Lung (tissue), 12 donors: ENCODE results near the gene HMSD. TPM values are rescaled to one million over a fixed set of nuclear protein-coding genes. Genes with fewer than 3 reads are reported as not detected.

Experiments
- ATAC-seq: fragments of 200-7000 bp; cut with Tn5 transposase; one replicate; pipeline ENCODE4 v1.9.1; 2020; ENCODE audit warnings: moderate number of reproducible peaks; ENCODE audit not compliant: insufficient read depth, low FRiP score
- DNase-seq, 3 donors: peaks; one replicate each; pipeline ENCODE4 v3.0.0-alpha.2; 2013 to 2017
- H3K27ac ChIP-seq, 2 donors: one replicate each; pipeline ENCODE4 v1.5.1; 2013; ENCODE audit warnings: mild to moderate bottlenecking in 2 of 2, moderate library complexity in 2 of 2, control low read depth in 1 of 2, inconsistent platforms in 1 of 2, low read depth in 1 of 2, low read length in 1 of 2
- H3K27me3 ChIP-seq, 3 donors: one replicate each; pipeline ENCODE4 v1.5.1; 2013; ENCODE audit warnings: low read length in 2 of 3; ENCODE audit not compliant: control insufficient read depth in 3 of 3, insufficient read depth in 3 of 3
- H3K36me3 ChIP-seq, 4 donors: one replicate each; pipeline ENCODE4 v1.5.1; 2013; ENCODE audit warnings: low read length in 4 of 4, mild to moderate bottlenecking in 1 of 4, moderate library complexity in 1 of 4; ENCODE audit not compliant: control insufficient read depth in 4 of 4, insufficient read depth in 4 of 4
- H3K4me1 ChIP-seq, 5 donors: one replicate each; pipeline ENCODE4 v1.5.1; 2013; ENCODE audit warnings: low read length in 5 of 5, mild to moderate bottlenecking in 2 of 5, moderate library complexity in 1 of 5; ENCODE audit not compliant: control insufficient read depth in 5 of 5, insufficient read depth in 5 of 5
- H3K4me3 ChIP-seq: one replicate; pipeline ENCODE4 v1.5.1; 2013; ENCODE audit warnings: mild to moderate bottlenecking, control low read depth, moderate library complexity
- H3K9ac ChIP-seq, 2 donors: one replicate each; pipeline ENCODE4 v1.5.1; 2013; ENCODE audit warnings: low read length in 2 of 2, control low read depth in 1 of 2; ENCODE audit not compliant: insufficient read depth in 1 of 2
- H3K9me3 ChIP-seq, 4 donors: one replicate each; pipeline ENCODE4 v1.5.1; 2013; ENCODE audit warnings: low read length in 3 of 4, mild to moderate bottlenecking in 1 of 4, moderate library complexity in 1 of 4; ENCODE audit not compliant: control insufficient read depth in 4 of 4, insufficient read depth in 3 of 4
- WGBS, 2 donors: extraction: QIAGEN DNeasy Blood & Tissue Kit; methylation state at CpG; one replicate each; pipeline ENCODE4 v1.1.7; 2013; 5-methylcytosine and 5-hydroxymethylcytosine counted together
- polyA plus RNA-seq, 2 donors: library from polyadenylated mRNA; stranded (reverse); fragments of 200-250 nt; gene quantifications; one replicate each; pipeline ENCODE4 v1.2.1, GENCODE V29; 2013
- total RNA-seq, 2 donors: library from RNA; depleted of rRNA in 1 of 2; stranded (reverse); fragments of >200 nt in 1 of 2; gene quantifications; one replicate each; pipeline ENCODE4 v1.2.1, GENCODE V29; 2014 to 2021
- TF ChIP-seq, protein P1 (sequence below): IDR thresholded peaks from 2 replicates; pipeline ENCODE4 v1.5.1; 2012; ENCODE audit warnings: mild to moderate bottlenecking; ENCODE audit errors: control extremely low read depth, extremely low read depth
- donor health status: control.
- donor health status: control.
- donor health status: Bipolar disorder and iron deficiency.
- donor health status: healthy.
- donor health status: DM: yes; HTN: yes; CAD: no.

Gene HMSD
- total and polyA plus RNA-seq, 4 donors, result 0.17 to 2.3 (median 0.76) TPM

DNA sequence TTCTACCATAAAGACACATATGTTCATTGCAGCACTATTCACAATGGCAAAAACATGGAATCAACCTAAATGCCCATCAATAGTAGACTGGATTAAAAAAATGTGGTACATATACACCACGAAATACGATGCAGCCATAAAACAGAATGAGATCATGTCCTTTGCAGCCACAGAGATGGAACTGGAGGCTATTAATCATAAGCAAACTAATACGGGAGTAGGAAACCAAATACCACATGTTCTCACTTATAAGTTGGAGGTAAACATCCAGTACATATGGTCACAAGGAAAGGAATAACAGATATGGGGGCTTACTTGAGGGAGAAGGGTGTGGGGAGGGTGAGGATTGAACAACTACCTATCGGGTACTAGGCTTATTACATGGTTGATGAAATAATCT is 7.7 kb downstream of the HMSD start:
- no peak for DNase-seq
- Histone ChIP-seq H3K27ac (no peak overlapping the region), H3K9ac (no peak overlapping the region), H3K4me1 (peaks cover 0 to 5% (median 0%) of the 10 kb centered on the region in 5 donors), H3K4me3 (no peak overlapping the region), H3K36me3 (no peaks in the 10 kb centered on the region), H3K27me3 (no peaks in the 10 kb centered on the region), H3K9me3 (peaks cover 0 to 1% (median 0%) of the 10 kb centered on the region in 4 donors)
- TF ChIP-seq, protein P1, sequence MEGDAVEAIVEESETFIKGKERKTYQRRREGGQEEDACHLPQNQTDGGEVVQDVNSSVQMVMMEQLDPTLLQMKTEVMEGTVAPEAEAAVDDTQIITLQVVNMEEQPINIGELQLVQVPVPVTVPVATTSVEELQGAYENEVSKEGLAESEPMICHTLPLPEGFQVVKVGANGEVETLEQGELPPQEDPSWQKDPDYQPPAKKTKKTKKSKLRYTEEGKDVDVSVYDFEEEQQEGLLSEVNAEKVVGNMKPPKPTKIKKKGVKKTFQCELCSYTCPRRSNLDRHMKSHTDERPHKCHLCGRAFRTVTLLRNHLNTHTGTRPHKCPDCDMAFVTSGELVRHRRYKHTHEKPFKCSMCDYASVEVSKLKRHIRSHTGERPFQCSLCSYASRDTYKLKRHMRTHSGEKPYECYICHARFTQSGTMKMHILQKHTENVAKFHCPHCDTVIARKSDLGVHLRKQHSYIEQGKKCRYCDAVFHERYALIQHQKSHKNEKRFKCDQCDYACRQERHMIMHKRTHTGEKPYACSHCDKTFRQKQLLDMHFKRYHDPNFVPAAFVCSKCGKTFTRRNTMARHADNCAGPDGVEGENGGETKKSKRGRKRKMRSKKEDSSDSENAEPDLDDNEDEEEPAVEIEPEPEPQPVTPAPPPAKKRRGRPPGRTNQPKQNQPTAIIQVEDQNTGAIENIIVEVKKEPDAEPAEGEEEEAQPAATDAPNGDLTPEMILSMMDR, result no peak
- no peak for ATAC-seq
- WGBS, 2 donors, result 64 to 66% methylated on average over 4 of the region's 4 CpGs

DNA sequence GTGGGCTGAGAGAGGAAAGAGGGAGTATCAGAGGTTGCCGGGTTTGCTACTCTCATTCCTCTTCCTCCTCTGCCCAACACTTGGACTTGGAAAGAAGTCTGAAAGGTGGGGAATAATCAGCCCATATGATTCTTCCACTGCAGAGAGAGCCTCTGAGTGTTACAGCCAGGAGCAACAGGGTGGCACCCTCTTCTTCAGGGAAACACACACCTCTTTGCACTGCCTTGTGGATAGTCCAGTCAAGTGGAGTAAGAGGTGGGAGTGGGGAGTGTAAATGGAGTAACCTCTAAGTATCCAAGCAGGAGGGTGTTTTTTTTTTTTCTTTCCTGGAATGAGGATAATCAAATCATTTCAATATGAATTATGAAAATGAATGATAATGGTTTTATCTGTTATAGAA is 11.8 kb downstream of the HMSD start:
- Histone ChIP-seq H3K9me3 (no peaks in the 10 kb centered on the region), H3K36me3 (no peaks in the 10 kb centered on the region), H3K9ac (no peak overlapping the region), H3K27me3 (no peaks in the 10 kb centered on the region), H3K27ac (no peak overlapping the region), H3K4me1 (no peaks in the 10 kb centered on the region), H3K4me3 (no peak overlapping the region)
- ATAC-seq (no peak), DNase-seq (no peak)
- TF ChIP-seq, protein P1, result no peak
- WGBS, 2 donors, result 67 to 83% methylated on average over 1 of the region's 1 CpG

DNA sequence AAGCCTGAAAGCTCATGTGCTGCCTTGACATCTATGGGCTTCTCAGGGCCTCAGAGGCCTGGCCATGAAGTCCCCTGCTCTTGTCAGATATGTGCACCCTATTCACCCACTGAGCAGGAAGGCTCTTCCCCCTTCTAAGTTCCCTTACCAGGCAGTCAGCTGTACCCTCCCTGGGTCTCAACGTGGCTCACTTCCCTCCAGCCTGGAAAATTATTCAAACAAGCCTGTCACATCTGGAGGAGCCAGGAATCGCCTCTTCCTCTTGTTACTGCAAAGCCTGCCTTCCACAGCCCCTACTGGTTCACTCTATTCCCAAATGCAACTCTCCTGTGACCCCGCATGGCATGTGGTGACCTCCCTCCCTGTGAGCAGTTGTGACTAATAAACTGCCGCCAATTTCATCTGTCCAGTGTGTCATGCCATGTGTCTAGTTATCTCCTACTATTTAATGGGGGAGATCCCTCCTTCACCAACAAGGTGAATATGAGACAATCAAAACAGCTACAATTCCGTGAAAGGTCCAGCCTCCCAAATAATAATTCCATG is 12.4 kb downstream of the HMSD start:
- Histone ChIP-seq H3K4me3 (no peak overlapping the region), H3K4me1 (no peaks in the 10 kb centered on the region), H3K27ac (no peak overlapping the region), H3K27me3 (no peaks in the 10 kb centered on the region), H3K36me3 (no peaks in the 10 kb centered on the region), H3K9ac (no peak overlapping the region), H3K9me3 (no peaks in the 10 kb centered on the region)
- 69 to 72% methylated on average over 5 of the region's 5 CpGs for WGBS, 2 donors
- ATAC-seq, result no peak
- TF ChIP-seq, protein P1, result no peak
- DNase-seq, result no peak

DNA sequence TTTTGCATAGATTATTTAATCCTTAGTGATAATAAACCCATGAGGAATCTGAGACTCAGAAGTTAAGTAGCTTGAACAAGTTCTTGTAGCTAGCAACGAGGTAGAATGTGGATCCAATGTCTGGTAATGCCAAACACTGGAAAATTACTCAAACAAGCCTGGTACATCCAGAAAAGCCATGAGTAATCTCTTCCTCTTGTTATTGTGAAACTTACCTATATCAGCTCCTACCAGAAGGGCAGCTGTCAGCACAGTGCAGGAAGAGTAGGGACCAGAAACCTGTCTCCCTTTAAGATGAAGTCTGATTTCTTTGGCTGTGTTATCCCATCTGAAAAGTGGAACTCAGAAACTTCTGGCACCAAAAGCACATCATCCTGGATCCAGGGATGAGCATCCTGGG is 13.0 kb downstream of the HMSD start:
- no peaks in the 10 kb centered on the region for H3K9me3 ChIP-seq
- H3K4me3 ChIP-seq, result no peak overlapping the region
- TF ChIP-seq, protein P1, result no peak
- 18 to 30% methylated on average over 1 of the region's 1 CpG for WGBS, 2 donors
- no peak for DNase-seq
- no peaks in the 10 kb centered on the region for H3K27me3 ChIP-seq
- no peaks in the 10 kb centered on the region for H3K4me1 ChIP-seq
- no peak overlapping the region for H3K27ac ChIP-seq
- H3K9ac ChIP-seq, result no peak overlapping the region
- no peaks in the 10 kb centered on the region for H3K36me3 ChIP-seq
- no peak for ATAC-seq
